Stimulated activated CD8-positive, alpha-beta memory T cell treated with anti-CD3 and anti-CD28 coated beads, Interleukin-15, amount 100 ng/mL, for 1 hour (primary cell): ENCODE results near the gene IFIH1.
A peak's percentile ranks its signal among the peaks of the same experiment; 100 is the strongest.

Source experiments
- DNase-seq: peaks from one replicate; pipeline ENCODE4 v3.0.0-alpha.2; 2020; ENCODE audit warnings: low read depth

Gene IFIH1

GRCh38 chr2:162257425-162257824, 61.1 kb downstream of the IFIH1 start:
- no peak for DNase-seq

- no peak for DNase-seq
Observed at GRCh38 chr2:162256591-162256991, 61.9 kb downstream of the IFIH1 start.

- DNase-seq = no peak
Observed at GRCh38 chr2:162254236-162254871, 64.1 kb downstream of the IFIH1 start.

GRCh38 chr2:162253435-162253834, 65.0 kb downstream of the IFIH1 start:
- DNase-seq = no peak

GRCh38 chr2:162252153-162252552, 66.3 kb downstream of the IFIH1 start:
- no peak for DNase-seq

GRCh38 chr2:162245781-162246180, 72.7 kb downstream of the IFIH1 start:
- DNase-seq = no peak

- no peak for DNase-seq
Observed at GRCh38 chr2:162245061-162245460, 73.4 kb downstream of the IFIH1 start.

- no peak for DNase-seq
Observed at GRCh38 chr2:162244541-162245031, 73.9 kb downstream of the IFIH1 start.

GRCh38 chr2:162243715-162244114, 74.8 kb downstream of the IFIH1 start:
- DNase-seq = no peak

GRCh38 chr2:162243294-162243693, 75.2 kb downstream of the IFIH1 start, which contains the start of gene FAP:
FAP (minus strand) TSS chr2:162243445; CDS start chr2:162243327, 118 bp downstream.
- DNase-seq = no peak

GRCh38 chr2:162242586-162243280, 75.8 kb downstream of the IFIH1 start:
- DNase-seq = no peak

GRCh38 chr2:162241571-162241970, 76.9 kb downstream of the IFIH1 start:
- no peak for DNase-seq

GRCh38 chr2:162234620-162235462, 83.6 kb downstream of the IFIH1 start:
- DNase-seq = no peak

GRCh38 chr2:162233197-162233596, 85.3 kb downstream of the IFIH1 start:
- DNase-seq = no peak

GRCh38 chr2:162232671-162233070, 85.8 kb downstream of the IFIH1 start:
- no peak for DNase-seq

GRCh38 chr2:162232027-162232426, 86.5 kb downstream of the IFIH1 start:
- DNase-seq = no peak

GRCh38 chr2:162230761-162231160, 87.7 kb downstream of the IFIH1 start:
- no peak for DNase-seq

GRCh38 chr2:162226836-162227235, 91.6 kb downstream of the IFIH1 start:
- DNase-seq = no peak

GRCh38 chr2:162221064-162221463, 97.4 kb downstream of the IFIH1 start:
- peak; percentile 24 for DNase-seq

- DNase-seq = no peak
Observed at GRCh38 chr2:162220368-162220767, 98.1 kb downstream of the IFIH1 start.

- no peak for DNase-seq
Observed at GRCh38 chr2:162219426-162219825, 99.1 kb downstream of the IFIH1 start.

GRCh38 chr2:162217598-162217997, 100.9 kb downstream of the IFIH1 start:
- DNase-seq = no peak
